Heart right ventricle (tissue), 16 donors: ENCODE measurements around the gene DUSP7. TPM values are rescaled to one million over a fixed set of nuclear protein-coding genes. Genes with fewer than 3 reads are reported as not detected.

Source experiments
- ATAC-seq, 8 donors: fragments of 200-7000 bp; cut with Tn5 transposase; one replicate each; pipeline ENCODE4 v1.9.1; 2020; ENCODE audit warnings: mild to moderate bottlenecking in 8 of 8, moderate library complexity in 8 of 8, moderate number of reproducible peaks in 1 of 8
- DNase-seq, 2 donors: peaks; one replicate each; pipeline ENCODE4 v3.0.0-alpha.2; 2020
- H3K27ac ChIP-seq, 10 donors: fragments of 200-600 bp; sonication (generic) in 2 of 10; one replicate each; pipeline versions ENCODE4 v1.5.0 to v1.8.0; 2020 to 2022; ENCODE audit warnings: mild to moderate bottlenecking in 3 of 10
- H3K27me3 ChIP-seq, 7 donors: fragments of 200-600 bp; one replicate each; pipeline ENCODE4 v1.8.0; 2021 to 2022; ENCODE audit warnings: mild to moderate bottlenecking in 2 of 7
- H3K36me3 ChIP-seq, 9 donors: fragments of 200-600 bp; sonication (generic) in 1 of 9; one replicate each; pipeline versions ENCODE4 v1.5.0 to v1.8.0; 2020 to 2022; ENCODE audit warnings: mild to moderate bottlenecking in 2 of 9
- H3K4me1 ChIP-seq, 9 donors: fragments of 200-600 bp; sonication (generic) in 1 of 9; one replicate each; pipeline versions ENCODE4 v1.5.0 to v1.8.0; 2020 to 2022; ENCODE audit warnings: mild to moderate bottlenecking in 4 of 9
- H3K4me3 ChIP-seq, 10 donors: fragments of 200-600 bp; sonication (generic) in 2 of 10; one replicate each; pipeline versions ENCODE4 v1.5.0 to v1.8.0; 2020 to 2022; ENCODE audit warnings: mild to moderate bottlenecking in 7 of 10, moderate library complexity in 2 of 10
- H3K9me3 ChIP-seq, 11 donors: fragments of 200-600 bp in 10 of 11; sonication (generic) in 2 of 11; one replicate each; pipeline versions ENCODE4 v1.5.0 to v1.8.0; 2013 to 2022; ENCODE audit warnings: mild to moderate bottlenecking in 2 of 11, control low read depth in 1 of 11, moderate library complexity in 1 of 11
- CTCF ChIP-seq, 9 donors: fragments of 200-600 bp; sonication (generic) in 2 of 9; IDR thresholded peaks; one replicate each; pipeline versions ENCODE4 v1.5.0 to v1.8.0; 2021 to 2022; ENCODE audit warnings: antibody characterized with exemption in 9 of 9, mild to moderate bottlenecking in 5 of 9, moderate library complexity in 1 of 9
- WGBS, 2 donors: extraction: QIAGEN DNeasy Blood & Tissue Kit; methylation state at CpG; one replicate each; pipeline ENCODE4 v1.1.7; 2013; ENCODE audit warnings: inconsistent platforms in 1 of 2; 5-methylcytosine and 5-hydroxymethylcytosine counted together
- intact Hi-C, 10 donors: fragments of 100-400 bp; cut with DNase I; formaldehyde crosslinking; loops; one replicate each; pipeline versions ENCODE4 v1.11.1 to v1.14.2; 2022
- polyA plus RNA-seq, 2 donors: library from polyadenylated mRNA; stranded (reverse); fragments of 200-250 nt; gene quantifications; one replicate each; pipeline ENCODE4 v1.2.3, GENCODE V29; 2013
- total RNA-seq, 10 donors: library from RNA; stranded (reverse); fragmentation: NEBNext Ultra II Directional in 3 of 10; extraction: Animal tissue kit (Norgen Biotek cat#: 25700) in 3 of 10; gene quantifications; one replicate each; pipeline versions ENCODE4 v1.2.1 to v1.2.4, GENCODE V29; 2021 to 2023
- donor health status: Arrhythmogenic right ventricular cardiomyopathy.
- donor health status: ischemic (EF 13 %, LVEDD 7.1; RV severe dilation, severe dysfunction).
- donor health status: healthy with polysubstance abuse.
- donor health status: DM: no; HTN: yes; CAD: no.
- donor health status: DM: no; HTN: no; CAD: no.
- donor health status: ischemic (EF 25% LVEDD 6.9; RV normal size, moderate dysfunction).
- donor health status: ischemic (EF 25% LVEDD 5.7; RV mildly dilated, moderate dysfunction).
- donor health status: healthy.
- donor health status: DM: yes; HTN: yes; CAD: no.
- donor health status: Ischemic cardiomyopathy.
- donor health status: ischemic (EF 35%, LVEDD 5.7; RV mildly dilated, moderate dysfunction).
- donor health status: nonischemic (EF 11% LVEDD 7.7; RV severe dilation, severe dysfunction).
- donor health status: DM: yes; HTN: yes; CAD: no.
- donor health status: PGD.
- donor health status: ischemic (EF 29% LVEDD 5.4; RV normal size, mild dysfunction).
- donor health status: nonischemic (EF 23%, LVEDD 6.1; RV moderate dilation, normal function).

Gene DUSP7
- total and polyA plus RNA-seq, 12 donors, result 10.4 to 29.7 (median 15.8) TPM

GRCh38 chr3:52097851-52098507 lies 41.6 kb upstream of the DUSP7 start:
- Histone ChIP-seq H3K27me3 (no peaks in the 10 kb centered on the region), H3K36me3 (peaks cover 0 to 6% (median 0%) of the 10 kb centered on the region in 9 donors), H3K4me3 (no peak overlapping the region), H3K9me3 (peaks cover 0 to 21% (median 12%) of the 10 kb centered on the region in 11 donors), H3K27ac (peak overlapping the region in 4 of 10 donors; percentile 11 to 72 (median 59)), H3K4me1 (peaks cover 0 to 23% (median 3%) of the 10 kb centered on the region in 9 donors)
- DNase-seq (no peak), ATAC-seq (peak in 3 of 8 donors; percentile 4 to 46 (median 46))
- intact Hi-C loops, result no loop called here
- WGBS, 2 donors, result 81 to 86% methylated on average over 2 of the region's 2 CpGs
- TF ChIP-seq CTCF (IDR thresholded peaks at IDR 0.05), result no peak

DNA sequence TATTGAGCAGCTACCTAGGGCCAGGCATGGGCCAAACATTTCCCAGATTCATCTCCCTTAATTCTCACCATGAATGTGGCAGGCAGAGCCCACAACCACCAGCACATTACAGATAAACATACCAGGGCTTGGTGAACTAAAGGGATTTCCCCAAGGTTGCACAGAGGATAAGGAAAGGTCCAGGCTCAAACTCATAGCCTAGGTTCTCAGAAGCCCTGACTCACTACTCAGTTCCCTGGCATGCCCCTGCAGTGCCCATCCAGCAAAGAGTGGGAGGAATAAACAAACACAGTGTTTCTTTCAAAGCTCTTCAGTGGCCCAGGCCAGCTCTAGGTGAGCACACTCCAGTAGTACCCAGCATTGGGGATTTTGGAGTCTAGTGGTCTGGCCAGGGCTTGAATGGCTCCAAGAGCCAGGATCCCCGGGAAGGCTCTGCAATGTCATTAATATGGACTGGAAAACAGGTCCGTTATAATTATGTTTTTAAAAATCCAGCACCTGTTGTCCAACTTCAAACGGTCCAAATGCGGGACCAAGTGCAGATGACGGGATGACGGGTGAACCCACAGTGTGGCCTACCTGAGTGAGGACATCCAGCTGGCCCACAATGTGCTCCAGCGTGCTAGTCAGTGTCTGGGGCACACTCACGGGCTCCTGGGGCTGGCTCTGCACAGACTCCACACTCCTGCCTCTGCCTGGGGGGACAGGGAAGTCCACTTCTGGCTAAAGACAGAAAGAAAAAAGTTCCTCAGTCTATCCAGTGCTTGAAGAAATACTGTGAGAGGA lies 39.8 kb upstream of the DUSP7 start:
- Histone ChIP-seq H3K36me3 (no peaks in the 10 kb centered on the region), H3K4me3 (no peak overlapping the region), H3K9me3 (peaks cover 0 to 8% (median 4%) of the 10 kb centered on the region in 11 donors), H3K27me3 (no peaks in the 10 kb centered on the region), H3K27ac (no peak overlapping the region), H3K4me1 (peaks cover 5 to 39% (median 9%) of the 10 kb centered on the region in 9 donors)
- intact Hi-C loops, result no loop called here
- WGBS, 2 donors, result 94 to 96% methylated on average over 8 of the region's 8 CpGs
- DNase-seq (no peak), ATAC-seq (no peak)
- TF ChIP-seq CTCF (IDR thresholded peaks at IDR 0.05), result no peak

DNA sequence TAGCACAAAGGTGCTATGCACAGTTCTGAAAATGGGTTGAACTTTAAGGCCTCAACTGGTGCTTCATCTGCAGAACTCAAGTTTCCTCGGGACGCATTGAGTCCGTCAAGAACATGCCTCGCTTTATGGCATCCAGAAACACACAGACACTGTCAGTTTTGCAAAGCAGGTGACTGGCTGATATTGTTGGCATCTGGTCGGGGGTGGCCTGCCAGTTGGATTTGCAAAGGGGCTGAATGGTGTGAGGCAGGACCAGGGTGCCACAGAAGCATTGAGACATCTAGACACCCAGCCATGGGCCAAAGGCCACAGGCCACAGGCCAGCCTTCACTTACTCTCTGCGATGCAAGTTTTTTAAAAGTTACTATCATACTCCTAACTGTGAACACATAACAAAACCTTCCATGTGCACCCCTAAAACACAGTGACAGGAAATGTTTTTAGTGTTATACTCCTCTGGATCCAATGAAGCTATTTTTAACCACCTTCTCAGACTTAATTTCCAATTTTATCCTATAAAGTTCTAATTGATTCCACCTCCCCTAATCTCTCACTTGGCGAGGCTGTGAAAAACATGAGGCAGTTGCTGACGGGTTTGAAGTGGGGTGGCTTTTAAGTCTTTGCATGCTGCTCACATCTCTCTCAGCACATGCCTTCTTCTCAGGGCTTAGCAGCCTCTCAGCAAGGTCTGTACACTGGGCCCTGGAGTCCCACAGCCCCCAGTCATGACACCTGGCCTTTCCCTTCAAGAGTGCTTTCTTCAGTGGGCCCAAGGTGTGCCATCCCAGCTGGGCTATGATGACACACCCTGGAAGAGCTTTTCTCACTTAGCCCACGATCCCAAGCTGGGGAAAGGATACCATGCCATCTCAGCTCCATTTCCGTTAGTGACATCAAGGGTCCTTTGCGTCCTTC lies 38.5 kb upstream of the DUSP7 start:
- no peak for ATAC-seq
- DNase-seq, result no peak
- WGBS, 2 donors, result 90 to 92% methylated on average over 11 of the region's 11 CpGs
- H3K4me1 ChIP-seq, result peaks cover 11 to 53% (median 22%) of the 10 kb centered on the region in 9 donors
- H3K4me3 ChIP-seq, result no peak overlapping the region
- H3K9me3 ChIP-seq, result no peaks in the 10 kb centered on the region
- H3K36me3 ChIP-seq, result no peaks in the 10 kb centered on the region
- intact Hi-C loops, result loop anchor here in 1 of 10 donors (1.0 kb wide), 1 partner anchor 33 kb away; no protein-coding TSS in a partner anchor
- H3K27ac ChIP-seq, result no peak overlapping the region
- H3K27me3 ChIP-seq, result no peaks in the 10 kb centered on the region
- no peak for TF ChIP-seq CTCF (IDR thresholded peaks at IDR 0.05)
